ENCODE results near the gene POU6F2. TPM values are rescaled to one million over a fixed set of nuclear protein-coding genes. Genes with fewer than 3 reads are reported as not detected.

The POU6F2 gene
- total and polyA plus RNA-seq, 9 of the 15 experiments (the other 6 are each of a cell fraction or from before 2014, with no cell fraction given) = 0.29 to 1.5 (median 0.96) TPM

GRCh38 chr7:39005036-39005435, 27.3 kb downstream of the POU6F2 start:
- Histone ChIP-seq H3K9me3 (replicated peaks; ENCODE audit: control insufficient read depth, insufficient read depth, low read depth, low read length) (no peaks in the 10 kb centered on the region), H3K36me3 (ENCODE audit: control insufficient read depth, insufficient read depth, low read length) (no peaks in the 10 kb centered on the region), H3K27ac (ENCODE audit: extremely low read depth, low read depth, low read length) (no peak overlapping the region), H3K9ac (ENCODE audit: insufficient read depth in 1 of 2, low read depth in 2 of 2, low read length in 2 of 2) (no peak overlapping the region), H3K4me3 (no peak overlapping the region), H3K4me1 (replicated peaks in 1 of 2; ENCODE audit: control insufficient read depth in 2 of 2, insufficient read depth in 2 of 2, low read length in 2 of 2) (no peaks in the 10 kb centered on the region), H3K4me2 (ENCODE audit: insufficient read depth, low read length) (no peak overlapping the region), H3K27me3 (ENCODE audit: control insufficient read depth in 2 of 2, insufficient read depth in 2 of 2, low read length in 2 of 2) (peaks cover 7 to 10% of the 10 kb centered on the region in 2 experiments; a peak in 4 of 5 replicates), H2AFZ (ENCODE audit: low read depth, low read length) (no peak overlapping the region), H3K9me1 (ENCODE audit: control insufficient read depth, insufficient read depth, low read length) (no peaks in the 10 kb centered on the region), H4K20me1 (replicated peaks; ENCODE audit: control insufficient read depth, insufficient read depth, low read length) (no peaks in the 10 kb centered on the region), H3K79me2 (ENCODE audit: control insufficient read depth, insufficient read depth, low read length) (no peaks in the 10 kb centered on the region)
- no peak for DNase-seq (ENCODE audit: extremely low read depth in 1 of 4, low spot score in 3 of 4)
- no peak for TF ChIP-seq SMAD3 (CRISPR knock-in tag; conservative IDR thresholded peaks at IDR 0.05)
- TF ChIP-seq BHLHE40 (IDR thresholded peaks at IDR 0.05; ENCODE audit: low read length) = no peak
- TF ChIP-seq MAFK (IDR thresholded peaks at IDR 0.05; ENCODE audit: low read length) = no peak
- TF ChIP-seq ZNF124 (CRISPR knock-in tag; IDR thresholded peaks at IDR 0.05) = no peak
- TF ChIP-seq NFIC (IDR thresholded peaks at IDR 0.05) = no peak
- TF ChIP-seq ZNF184 (CRISPR knock-in tag; IDR thresholded peaks at IDR 0.05) = no peak
- TF ChIP-seq ZKSCAN8 (CRISPR knock-in tag; IDR thresholded peaks at IDR 0.05) = no peak
- no peak for FAIRE-seq
- intact Hi-C loops (cut with micrococcal nuclease) (no loop called here), in situ Hi-C loops (cut with MboI) (loop anchor here (25.0 kb wide), 1 partner anchor 1618 kb away; no protein-coding TSS in a partner anchor)
- WGBS (ENCODE audit: insufficient coverage, low coverage, missing lambda C conversion rate) = 4% methylated on average over 8 of the region's 8 CpGs
- ChIA-PET CTCF (ENCODE audit: low intra/inter-chr PET ratio) (no interaction called here), POLR2A (no interaction called here)
- ATAC-seq = no peak
- BruUV-seq (replicated peaks) = no TSS peak

GRCh38 chr7:39005461-39005860, 27.8 kb downstream of the POU6F2 start:
- Histone ChIP-seq H2AFZ (ENCODE audit: low read depth, low read length) (no peak overlapping the region), H3K4me1 (replicated peaks in 1 of 2; ENCODE audit: control insufficient read depth in 2 of 2, insufficient read depth in 2 of 2, low read length in 2 of 2) (no peaks in the 10 kb centered on the region), H3K9me3 (replicated peaks; ENCODE audit: control insufficient read depth, insufficient read depth, low read depth, low read length) (no peaks in the 10 kb centered on the region), H3K9me1 (ENCODE audit: control insufficient read depth, insufficient read depth, low read length) (no peaks in the 10 kb centered on the region), H3K27ac (ENCODE audit: extremely low read depth, low read depth, low read length) (no peak overlapping the region), H3K4me3 (no peak overlapping the region), H3K9ac (ENCODE audit: insufficient read depth in 1 of 2, low read depth in 2 of 2, low read length in 2 of 2) (no peak overlapping the region), H3K79me2 (ENCODE audit: control insufficient read depth, insufficient read depth, low read length) (no peaks in the 10 kb centered on the region), H4K20me1 (replicated peaks; ENCODE audit: control insufficient read depth, insufficient read depth, low read length) (no peaks in the 10 kb centered on the region), H3K27me3 (ENCODE audit: control insufficient read depth in 2 of 2, insufficient read depth in 2 of 2, low read length in 2 of 2) (peaks cover 7 to 10% of the 10 kb centered on the region in 2 experiments; a peak in 4 of 5 replicates), H3K4me2 (ENCODE audit: insufficient read depth, low read length) (no peak overlapping the region), H3K36me3 (ENCODE audit: control insufficient read depth, insufficient read depth, low read length) (no peaks in the 10 kb centered on the region)
- in situ Hi-C loops (cut with MboI) = loop anchor here (25.0 kb wide), 1 partner anchor 1618 kb away; no protein-coding TSS in a partner anchor
- intact Hi-C loops (cut with micrococcal nuclease) = no loop called here
- FAIRE-seq (no peak), ATAC-seq (no peak), DNase-seq (ENCODE audit: extremely low read depth in 1 of 4, low spot score in 3 of 4) (no peak)
- WGBS (ENCODE audit: insufficient coverage, low coverage, missing lambda C conversion rate) = 4% methylated on average over 4 of the region's 6 CpGs
- no TSS peak for BruUV-seq (replicated peaks)
- ChIA-PET CTCF (ENCODE audit: low intra/inter-chr PET ratio) (no interaction called here), POLR2A (no interaction called here)
- TF ChIP-seq HOMEZ (CRISPR knock-in tag; IDR thresholded peaks at IDR 0.05) (no peak), FOXJ2 (tag; IDR thresholded peaks at IDR 0.05) (no peak), MNT (conservative IDR thresholded peaks at IDR 0.05) (no peak), EWSR1 (IDR thresholded peaks at IDR 0.05; ENCODE audit: borderline replicate concordance, low read depth, partially characterized antibody) (no peak), ZNF764 (CRISPR knock-in tag; IDR thresholded peaks at IDR 0.05; ENCODE audit: low read depth) (no peak), BRCA1 (IDR thresholded peaks at IDR 0.05) (no peak), BRCA1 (CRISPR knock-in tag; IDR thresholded peaks at IDR 0.05) (no peak), SMARCA5 (IDR thresholded peaks at IDR 0.05) (no peak), SREBF2 (CRISPR knock-in tag; IDR thresholded peaks at IDR 0.05) (no peak)
